Frontal cortex (tissue), 4 donors: Measurements from ENCODE around the gene MED13L. TPM values are rescaled to one million over a fixed set of nuclear protein-coding genes. Genes with fewer than 3 reads are reported as not detected.

Experiments
- DNase-seq, 2 donors: peaks; one replicate each; pipeline ENCODE4 v3.0.0; 2012; ENCODE audit warnings: low spot score in 2 of 2
- FAIRE-seq: peaks from 2 replicates; lab custom pipeline; 2012; peaks lifted over from hg19 to GRCh38; lab: Jason Lieb, UNC
- total RNA-seq: library from RNA; depleted of rRNA; stranded (reverse); fragments of >200 nt; gene quantifications from one replicate; pipeline ENCODE4 v1.2.3, GENCODE V29; 2014
- donor health status: control.
- donor health status: control.
- donor health status: control.

Gene MED13L
- total RNA-seq, result 164 TPM

DNA sequence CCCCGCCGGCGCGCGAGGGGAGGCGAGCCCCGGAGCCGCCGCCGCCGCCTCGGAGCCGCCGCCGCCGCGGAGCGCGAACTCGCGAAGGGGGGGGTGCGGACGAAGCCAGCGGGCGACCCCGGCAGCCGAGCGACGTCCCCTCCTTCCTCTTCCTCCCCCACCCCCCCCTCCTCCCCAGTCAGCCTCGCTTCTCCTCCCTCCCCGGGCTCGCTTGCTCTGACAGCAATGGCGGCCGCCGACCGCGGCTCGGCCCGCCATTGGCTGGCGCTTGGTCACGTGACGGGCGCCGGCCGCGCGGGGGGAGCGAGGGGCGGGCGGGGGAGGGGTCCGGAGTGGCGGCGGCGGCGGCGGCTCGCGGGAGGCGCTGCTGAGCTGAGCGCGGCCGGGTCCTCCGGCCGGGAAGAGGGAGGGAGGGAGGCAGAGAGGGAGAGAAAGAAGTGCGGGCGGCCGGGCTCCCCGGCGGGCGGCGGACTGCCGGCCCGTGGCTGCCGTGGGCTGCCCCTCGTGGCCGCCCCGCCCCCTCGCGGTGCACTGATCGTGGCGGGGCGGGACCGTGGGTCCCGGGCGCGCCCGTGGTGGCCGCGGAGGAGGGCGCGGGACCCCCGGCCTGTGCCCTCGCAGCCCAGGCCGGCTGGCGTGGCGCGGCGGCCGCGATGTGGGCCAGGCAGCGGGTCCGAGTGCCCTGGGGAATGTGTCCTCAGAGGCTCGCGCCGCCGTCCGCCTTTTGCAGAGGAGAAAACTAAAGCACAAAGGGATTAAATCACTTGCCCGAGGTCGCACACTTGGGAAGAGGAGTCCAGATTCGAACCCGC lies at the start of gene MED13L:
TSS of gene MED13L (minus strand) at position 227 of the 812 bp plus-strand sequence. CDS start 562 bp downstream, outside the sequence.
- DNase-seq, result peak; percentile 95 to 99
- FAIRE-seq, result no peak

DNA sequence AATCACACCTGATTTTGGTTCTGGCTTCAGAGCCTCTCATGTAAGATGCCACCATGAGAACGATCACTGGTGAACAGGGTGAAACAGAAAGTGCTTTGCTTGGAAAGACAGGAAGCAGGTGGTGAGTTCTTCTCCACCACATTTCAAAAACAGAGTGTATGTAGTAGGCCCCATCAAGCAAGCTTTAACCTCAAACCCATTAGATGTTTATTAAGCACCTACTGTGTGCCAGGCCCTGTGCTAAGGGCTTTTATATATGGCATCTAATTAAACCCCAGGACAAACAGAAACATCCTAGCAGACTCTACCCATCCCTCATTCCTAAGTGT lies 47.8 kb upstream of the MED13L start:
- FAIRE-seq (no peak), DNase-seq (no peak)

DNA sequence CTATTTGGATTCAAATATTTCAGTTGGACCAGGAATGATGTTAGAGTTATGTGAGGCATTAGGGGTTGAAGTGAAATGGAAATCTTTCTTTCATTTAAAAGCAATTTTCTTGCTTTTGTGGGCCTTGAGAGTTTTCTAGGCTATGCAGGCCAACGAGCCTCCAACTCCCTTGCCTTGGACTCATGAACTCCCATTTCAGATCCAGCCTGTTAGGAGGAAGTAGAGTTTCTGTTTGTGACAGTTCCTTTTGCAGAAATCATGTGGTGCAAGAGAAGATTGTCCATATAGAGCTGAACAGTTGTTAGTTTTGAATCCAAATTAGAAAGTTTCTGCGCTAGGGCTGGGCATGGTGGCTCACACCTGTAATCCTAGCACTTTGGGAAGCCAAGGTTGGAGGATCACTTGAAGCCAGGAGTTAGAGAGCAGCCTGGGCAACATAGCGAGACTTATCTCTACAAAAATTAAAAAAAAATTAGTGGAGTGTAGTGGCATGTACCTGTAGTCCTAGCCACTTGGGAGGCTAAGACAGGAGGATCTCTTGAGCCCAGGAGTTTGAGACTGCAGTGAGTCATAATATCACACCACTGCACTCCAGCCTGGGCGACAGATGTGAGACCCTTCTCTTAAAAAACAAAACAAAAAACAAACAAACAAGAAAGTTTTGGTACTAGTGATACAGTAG lies 47.3 kb upstream of the MED13L start:
- FAIRE-seq, result no peak
- DNase-seq, result no peak

DNA sequence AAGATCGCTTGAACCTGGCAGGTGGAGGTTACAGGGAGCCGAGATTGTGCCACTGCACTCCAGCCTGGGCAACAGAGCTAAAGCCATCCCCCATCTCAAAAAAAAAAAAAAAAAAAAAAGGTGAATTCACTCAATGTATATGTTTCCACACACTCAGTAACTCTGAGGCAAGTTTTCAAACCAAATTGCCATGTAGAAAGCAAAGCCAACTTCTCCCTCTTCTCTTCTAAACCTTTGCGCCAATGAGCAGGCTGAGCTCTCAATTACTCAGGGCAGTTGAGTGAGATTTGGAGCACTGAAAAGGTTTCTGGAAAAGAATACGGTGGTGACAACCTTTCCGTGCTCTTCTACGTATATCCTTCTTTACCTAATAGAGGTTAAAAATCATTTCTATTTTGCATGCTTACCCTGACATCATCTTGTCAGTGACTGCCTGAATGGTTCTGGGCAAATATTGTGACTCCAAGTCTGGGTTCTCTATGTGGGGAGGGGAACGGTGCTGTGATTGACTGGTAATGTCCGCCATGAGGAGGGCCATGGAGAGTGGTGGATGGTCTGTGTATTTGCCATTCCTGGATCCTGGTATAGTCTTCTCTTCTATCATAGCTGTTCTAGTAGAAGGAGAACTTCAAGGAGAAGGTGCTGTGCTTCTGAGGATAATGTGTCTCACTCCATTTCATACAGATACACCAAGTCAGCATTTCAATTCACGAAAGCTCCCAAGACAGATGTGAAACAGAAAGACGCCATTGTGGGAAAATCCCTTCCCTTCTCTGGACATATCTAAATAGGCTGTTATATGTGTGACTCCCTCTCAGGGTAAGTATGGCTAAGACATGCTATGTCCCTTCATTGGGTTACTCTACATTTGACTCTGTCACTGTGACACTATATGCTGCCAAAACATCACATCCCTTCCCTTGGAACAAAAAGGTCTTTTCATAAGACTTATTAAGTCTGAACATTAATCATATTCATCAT lies 46.2 kb upstream of the MED13L start:
- FAIRE-seq, result no peak

DNA sequence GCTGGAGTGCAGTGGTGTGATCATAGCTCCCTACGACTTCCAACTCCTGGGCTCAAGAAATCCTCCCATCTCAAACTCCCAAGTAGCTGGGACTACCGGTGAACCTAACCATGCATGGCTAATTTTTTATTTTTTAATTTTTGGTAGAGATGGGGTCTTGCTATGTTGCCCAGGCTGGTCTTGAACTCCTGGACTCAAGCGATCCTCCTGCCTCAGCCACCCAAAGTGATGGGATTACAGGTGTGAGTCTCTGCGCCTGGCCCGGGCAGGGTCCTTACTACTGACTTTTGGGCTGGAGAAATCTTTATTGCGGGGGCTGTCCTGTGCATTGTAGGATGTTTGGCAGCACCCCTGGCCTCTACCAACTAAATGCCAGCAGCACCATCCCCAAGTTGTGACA lies 44.4 kb upstream of the MED13L start:
- DNase-seq, result no peak
- FAIRE-seq, result no peak

More for the DNA sequence above, 46.2 kb upstream of the MED13L start:
- DNase-seq, result no peak

DNA sequence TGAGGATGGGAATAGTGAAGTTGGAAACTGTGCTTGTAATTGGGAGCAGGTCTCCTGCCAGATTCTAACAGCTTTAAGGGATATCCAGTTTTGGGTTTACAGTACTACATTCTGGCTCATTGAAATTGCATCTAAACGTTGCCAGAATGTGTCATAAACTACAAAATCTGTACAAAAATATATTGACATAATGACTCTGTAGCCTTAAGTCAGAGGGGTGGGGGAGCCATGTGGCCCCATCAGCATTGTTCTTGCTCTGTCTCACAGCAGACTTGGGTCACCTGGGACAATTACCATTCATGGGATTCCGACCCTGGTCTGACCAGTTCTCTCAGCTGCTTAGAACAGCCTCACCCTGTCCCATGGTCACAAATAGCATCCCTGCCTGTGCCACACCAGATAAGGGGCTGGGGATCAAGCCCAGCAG lies 43.3 kb upstream of the MED13L start:
- DNase-seq, result no peak
- no peak for FAIRE-seq

DNA sequence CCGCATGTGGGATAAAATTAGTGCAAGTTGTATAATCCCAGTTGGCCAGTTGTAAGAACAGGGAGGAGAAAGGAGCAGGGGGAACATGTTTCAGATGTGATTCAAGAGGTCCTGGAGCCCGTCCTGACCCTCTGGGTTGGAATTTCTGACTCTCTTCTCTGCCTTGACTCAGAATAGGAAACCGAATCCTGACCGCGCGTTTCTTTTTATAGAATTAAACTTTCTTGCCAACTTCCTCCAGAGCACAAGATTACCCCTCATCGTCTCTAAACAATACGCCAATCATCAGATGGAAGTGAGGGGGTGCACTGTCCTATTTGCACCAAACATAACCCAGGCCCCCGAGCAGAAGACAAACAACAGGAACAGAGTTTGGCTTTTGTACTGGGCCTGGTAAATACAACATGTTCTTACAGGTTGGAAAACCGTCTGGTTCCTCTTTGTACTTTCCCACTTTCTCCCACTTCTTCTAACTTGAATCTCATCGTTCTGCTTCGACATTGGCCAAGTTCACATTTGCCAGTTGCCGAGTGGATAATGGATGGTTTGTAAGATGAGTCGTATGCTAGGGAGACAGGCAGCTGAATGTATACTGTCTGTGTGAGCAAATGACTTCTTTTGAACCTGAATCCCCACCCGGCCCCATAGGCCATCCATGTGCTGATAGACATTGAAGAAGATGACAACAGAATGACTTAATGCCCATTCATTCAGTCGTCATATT lies 42.6 kb upstream of the MED13L start:
- FAIRE-seq, result no peak
- no peak for DNase-seq

DNA sequence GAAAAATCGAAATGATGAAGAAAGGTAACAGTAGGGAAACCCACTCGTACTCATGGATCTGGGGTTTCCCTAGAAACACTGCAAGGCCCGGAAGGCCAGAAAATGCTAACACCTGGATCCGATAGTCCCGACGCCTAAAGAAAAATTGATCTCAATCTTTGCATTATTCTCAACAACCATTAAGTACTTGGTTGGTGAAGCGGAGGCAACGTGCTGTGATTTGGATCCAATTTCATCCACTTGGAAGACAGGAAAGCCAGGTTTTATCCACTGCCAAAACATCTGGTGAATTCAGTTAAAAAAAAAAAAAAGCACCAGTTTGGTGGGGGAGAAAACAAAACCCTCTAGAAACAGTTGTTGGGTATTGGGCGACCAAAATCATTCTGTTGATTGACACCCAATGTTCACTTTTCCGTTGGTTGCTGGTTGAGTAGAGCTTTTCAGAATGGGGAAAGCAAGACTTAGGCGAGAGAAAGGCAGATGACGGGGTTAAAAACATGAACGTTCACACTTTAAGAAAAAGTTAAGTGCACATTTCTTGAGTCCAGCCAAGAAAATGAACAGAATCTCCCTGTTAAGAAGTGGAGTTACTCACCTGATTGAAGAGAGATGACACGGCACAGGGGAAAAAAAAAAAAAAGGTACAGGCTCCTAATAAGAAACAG lies 41.9 kb upstream of the MED13L start:
- no peak for FAIRE-seq
- no peak for DNase-seq

DNA sequence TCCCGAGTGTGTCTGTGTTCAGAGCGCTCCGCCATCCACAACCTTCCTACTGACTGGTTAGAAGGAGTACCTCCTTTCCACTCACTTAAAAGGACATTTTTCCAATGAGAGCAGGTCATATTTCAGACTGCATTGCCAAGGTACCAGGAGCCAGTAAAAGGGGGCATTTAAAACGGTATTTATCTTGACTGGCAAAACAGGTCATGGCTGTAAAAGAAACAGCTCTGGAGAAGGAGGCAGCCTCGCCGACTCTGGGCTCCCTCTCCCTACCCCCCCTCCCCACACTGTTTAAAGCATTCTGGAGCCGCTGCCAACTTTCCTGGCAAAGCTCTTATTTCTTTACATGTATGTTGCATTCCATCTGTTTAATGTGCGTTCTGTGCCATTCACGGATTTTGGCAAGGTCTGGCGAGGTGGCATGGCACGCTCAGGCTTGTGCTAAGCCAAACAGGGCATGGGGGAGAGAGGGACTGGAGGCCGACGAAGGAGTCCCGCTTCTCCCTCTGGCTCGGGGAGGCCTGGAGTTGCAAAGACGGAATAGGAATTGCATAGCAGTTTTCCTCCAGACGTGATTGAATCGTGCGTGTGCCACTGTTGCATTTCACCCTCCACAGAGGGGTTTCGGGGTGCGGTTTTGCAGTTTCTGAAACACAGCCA lies 41.2 kb upstream of the MED13L start:
- FAIRE-seq (no peak), DNase-seq (no peak)

DNA sequence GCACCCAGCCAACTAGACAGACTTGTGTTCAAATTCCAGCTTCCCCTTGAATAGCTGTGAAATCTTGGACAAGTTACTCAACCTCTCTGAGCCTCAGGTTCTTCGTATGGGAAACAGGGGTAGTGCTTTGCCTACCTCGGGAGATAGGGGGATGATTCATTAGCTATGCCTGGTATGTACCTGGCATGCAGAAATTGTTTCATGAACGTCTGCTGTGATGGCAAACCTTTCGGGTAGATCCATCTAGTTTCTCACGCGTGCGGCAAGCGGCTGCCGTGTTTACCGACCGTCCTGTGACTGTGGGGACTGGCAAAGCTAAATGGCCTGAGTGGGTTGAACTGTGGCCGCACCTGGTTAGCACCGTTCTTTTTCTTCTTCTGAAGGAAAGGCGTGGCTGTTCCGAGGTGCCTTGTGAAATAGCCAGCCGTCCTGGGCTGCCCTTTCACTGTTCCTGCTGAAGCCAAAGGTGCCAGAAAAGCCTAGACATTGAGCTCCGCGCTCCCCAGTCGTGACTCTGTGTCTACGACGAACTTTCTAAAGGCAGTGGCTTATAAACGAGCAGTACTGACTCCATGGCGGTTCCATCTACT lies 40.6 kb upstream of the MED13L start:
- DNase-seq, result no peak
- FAIRE-seq, result no peak

DNA sequence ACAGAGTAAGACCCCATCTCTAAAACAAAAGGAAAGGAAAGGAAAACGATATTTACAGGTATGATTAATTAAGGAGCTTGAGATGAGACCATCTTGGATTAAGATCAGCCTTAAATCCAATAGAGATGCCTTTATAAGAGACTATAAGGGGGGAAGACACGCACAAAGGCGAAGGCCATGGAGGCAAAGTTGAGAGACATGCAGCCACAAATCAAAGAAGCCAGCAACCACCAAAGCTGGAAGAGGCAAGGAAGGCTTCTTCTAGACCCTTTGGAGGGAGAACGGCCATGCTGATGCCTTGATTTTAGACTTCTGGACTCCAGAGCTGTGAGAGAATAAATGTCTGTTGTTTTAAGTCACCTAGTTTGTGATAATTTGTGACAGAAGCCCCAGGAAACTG lies 39.6 kb upstream of the MED13L start:
- FAIRE-seq (no peak), DNase-seq (no peak)

DNA sequence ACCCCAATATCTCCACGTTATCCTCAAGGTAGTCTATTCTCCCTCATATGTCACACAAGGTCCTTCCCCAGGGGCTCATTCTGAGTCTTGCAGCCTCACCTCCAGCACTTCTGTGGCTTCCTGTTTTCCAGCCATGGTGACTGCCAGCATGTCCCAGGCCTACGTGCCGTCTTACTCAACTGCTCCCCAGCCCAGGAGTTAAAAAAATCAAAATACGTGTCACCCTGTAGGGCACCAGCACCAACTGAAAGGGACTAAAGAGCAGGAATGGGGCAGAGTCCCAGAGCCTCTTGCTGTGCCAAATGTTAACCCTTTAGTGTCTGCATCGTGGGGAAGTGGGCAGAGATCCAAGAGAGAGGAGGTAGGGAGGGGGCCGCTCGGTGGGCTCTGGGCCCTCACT lies 37.0 kb upstream of the MED13L start:
- no peak for DNase-seq
- FAIRE-seq, result no peak

DNA sequence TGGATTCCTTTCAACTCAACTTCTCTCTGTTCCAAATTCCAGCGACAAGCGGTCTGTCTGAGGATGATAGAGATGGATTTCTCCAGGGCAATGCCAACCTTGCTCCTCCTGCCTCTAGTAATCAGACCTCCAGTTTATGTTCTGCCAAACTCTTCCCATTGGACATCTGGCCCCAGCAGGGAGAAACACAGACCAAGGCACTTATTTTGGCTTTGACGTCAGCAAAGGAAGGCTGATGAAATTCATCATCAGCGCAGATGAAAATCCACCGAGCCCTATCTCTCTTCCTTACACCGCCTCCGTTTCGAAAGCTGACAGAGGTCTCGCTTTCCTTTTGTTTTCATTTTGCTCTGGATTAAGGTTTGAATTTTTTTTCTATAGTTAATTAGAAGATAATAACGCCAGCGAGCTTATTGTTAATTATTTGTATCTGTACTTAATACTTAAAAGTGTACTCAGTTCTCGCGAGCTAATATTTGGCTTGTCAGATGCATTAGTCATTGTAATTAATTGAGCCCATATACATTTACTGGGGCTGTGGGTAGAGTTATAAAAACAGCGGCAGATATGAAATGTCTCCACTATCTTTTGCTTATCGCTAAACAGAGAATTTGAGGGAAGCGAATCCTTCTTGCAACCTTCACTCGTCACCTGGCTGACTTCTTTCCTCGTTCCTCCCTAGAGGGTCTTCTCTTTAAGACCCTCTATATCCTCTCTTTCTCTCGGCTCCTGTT lies 35.9 kb upstream of the MED13L start:
- no peak for FAIRE-seq

DNA sequence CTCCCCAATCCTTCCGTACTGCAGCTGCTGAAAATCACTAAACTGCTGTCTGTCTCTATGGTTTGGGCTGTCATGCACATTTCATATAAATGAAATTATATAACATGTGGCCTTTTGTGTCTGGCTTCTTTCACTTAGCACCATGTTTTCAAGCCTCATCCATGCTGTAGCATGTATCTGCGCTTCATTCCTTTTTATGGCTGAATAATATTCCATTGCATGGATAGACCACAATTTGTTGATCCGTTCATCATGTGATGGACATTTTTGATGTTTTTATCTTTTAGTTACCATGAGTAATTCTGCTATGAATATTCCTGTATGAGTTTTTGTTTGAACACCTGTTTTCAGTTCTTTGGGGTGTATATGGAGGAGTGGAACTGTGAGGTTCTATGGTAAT lies 32.6 kb upstream of the MED13L start:
- DNase-seq (no peak), FAIRE-seq (no peak)

More for the DNA sequence above, 35.9 kb upstream of the MED13L start:
- DNase-seq, result no peak

DNA sequence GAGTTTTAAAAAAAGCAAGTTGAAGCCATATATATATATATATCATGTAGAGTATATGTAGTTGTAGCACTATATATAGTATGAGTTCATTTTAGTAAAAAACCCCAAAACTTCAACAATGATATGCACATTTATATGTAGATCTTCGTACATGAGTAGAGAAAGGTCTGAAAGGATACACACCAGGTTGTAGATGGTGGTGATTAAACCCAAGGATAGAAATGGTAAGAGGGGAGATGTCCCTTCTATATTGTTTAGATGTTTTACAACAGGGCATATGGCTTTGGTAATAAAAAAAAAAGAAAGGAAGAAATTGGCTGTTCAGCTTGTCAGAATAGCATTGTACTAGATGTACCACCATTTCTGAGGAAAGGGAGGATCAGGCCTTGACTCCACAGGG lies 31.9 kb upstream of the MED13L start:
- FAIRE-seq (no peak), DNase-seq (no peak)

DNA sequence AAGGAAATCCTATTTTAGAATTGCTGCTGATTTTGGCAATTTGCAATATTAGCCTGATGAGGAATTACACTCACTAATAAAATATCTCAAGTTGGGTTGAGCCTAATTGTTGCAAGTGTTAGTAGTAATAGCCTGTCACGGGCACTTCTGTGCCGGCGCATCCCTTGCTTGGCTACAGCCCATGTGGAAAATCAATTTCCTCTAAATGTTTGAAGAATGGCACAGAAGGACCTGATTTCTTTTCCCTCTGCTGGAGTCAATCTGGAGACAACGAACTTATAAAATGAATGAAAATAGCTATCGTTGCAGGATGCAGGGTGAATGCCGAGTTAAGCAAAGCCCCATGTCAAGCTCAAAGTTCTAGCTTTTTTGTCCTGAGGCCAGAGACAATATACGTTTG lies 31.2 kb upstream of the MED13L start:
- no peak for DNase-seq
- FAIRE-seq, result no peak

DNA sequence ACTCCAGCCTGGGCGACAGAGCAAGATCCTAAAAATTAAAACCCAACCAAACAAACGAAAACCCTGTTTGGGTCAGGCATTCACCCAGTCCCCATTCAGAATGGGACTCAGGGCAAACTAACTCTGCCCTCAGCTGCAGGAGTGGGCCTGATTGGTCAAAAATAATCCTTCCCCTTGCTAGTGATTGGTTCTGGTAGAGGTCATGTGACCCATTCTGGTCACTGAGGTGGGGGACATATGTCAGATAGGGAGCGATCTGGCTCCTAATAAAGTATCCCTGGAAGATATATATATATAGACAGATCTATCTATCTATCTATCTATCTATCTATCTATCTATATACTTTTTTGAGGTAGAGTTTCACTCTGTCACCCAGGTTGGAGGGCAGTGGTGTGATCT lies 29.5 kb upstream of the MED13L start:
- FAIRE-seq (no peak), DNase-seq (no peak)

DNA sequence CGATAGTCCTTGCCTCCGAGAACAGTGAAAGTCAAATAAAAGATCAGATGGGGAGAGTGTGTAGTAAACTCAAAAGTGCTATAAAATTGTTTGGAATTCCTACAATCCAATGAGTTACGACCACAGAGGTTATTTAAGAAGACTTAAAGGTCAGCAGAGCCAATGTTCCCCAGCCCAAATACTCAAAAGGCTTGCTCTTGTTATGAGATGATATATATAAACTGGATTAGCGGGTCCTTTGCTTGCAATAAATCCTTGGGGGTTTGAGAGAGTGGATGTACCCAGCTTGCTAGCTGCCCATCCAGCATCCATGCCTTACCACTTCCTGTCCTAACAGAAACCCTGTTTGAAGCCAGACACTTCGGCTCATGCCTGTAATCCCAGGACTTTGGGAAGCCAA lies 29.0 kb upstream of the MED13L start:
- FAIRE-seq (no peak), DNase-seq (no peak)
